Suprapubic skin (tissue), 4 donors: ENCODE data around the gene GNA14.

Experiments used
- CTCF ChIP-seq, 2 donors: fragments of 200-600 bp in 1 of 2; fragments of 450-650 bp in 1 of 2; sonication (generic) in 1 of 2; IDR thresholded peaks; one replicate each; pipeline ENCODE4 v1.5.1; 2016 to 2019; ENCODE audit warnings: antibody characterized with exemption in 2 of 2, mild to moderate bottlenecking in 1 of 2, moderate library complexity in 1 of 2
- POLR2A ChIP-seq, 2 donors: fragments of 450-650 bp; IDR thresholded peaks; one replicate each; pipeline ENCODE4 v1.6.1; 2017; ENCODE audit warnings: antibody characterized with exemption in 2 of 2, mild to moderate bottlenecking in 2 of 2, moderate library complexity in 2 of 2
- POLR2AphosphoS5 ChIP-seq, 3 donors: sonication (generic); formaldehyde crosslinking; IDR thresholded peaks; one replicate each; pipeline ENCODE4 v1.6.1; 2017; ENCODE audit warnings: antibody characterized with exemption in 3 of 3

GRCh38 chr9:77649109-77649812 lies 1.1 kb upstream of the GNA14 start:
- no peak for TF ChIP-seq POLR2A (IDR thresholded peaks at IDR 0.05)
- TF ChIP-seq CTCF (IDR thresholded peaks at IDR 0.05) = peak in 1 of 2 donors; percentile 9
- no peak for TF ChIP-seq POLR2AphosphoS5 (IDR thresholded peaks at IDR 0.05)
